ENCODE measurements around the gene ACAA2.
"Not testable (repeated sequence)": the region's sequence is repeated elsewhere in the genome, so short reads cannot be mapped to it uniquely, and the experiment has no call there.

ACAA2 gene

GRCh38 chr18:49794743-49795142, 18.6 kb downstream of the ACAA2 start:
- no peak overlapping the region for H3K27ac ChIP-seq
- TF ChIP-seq, protein P1, sequence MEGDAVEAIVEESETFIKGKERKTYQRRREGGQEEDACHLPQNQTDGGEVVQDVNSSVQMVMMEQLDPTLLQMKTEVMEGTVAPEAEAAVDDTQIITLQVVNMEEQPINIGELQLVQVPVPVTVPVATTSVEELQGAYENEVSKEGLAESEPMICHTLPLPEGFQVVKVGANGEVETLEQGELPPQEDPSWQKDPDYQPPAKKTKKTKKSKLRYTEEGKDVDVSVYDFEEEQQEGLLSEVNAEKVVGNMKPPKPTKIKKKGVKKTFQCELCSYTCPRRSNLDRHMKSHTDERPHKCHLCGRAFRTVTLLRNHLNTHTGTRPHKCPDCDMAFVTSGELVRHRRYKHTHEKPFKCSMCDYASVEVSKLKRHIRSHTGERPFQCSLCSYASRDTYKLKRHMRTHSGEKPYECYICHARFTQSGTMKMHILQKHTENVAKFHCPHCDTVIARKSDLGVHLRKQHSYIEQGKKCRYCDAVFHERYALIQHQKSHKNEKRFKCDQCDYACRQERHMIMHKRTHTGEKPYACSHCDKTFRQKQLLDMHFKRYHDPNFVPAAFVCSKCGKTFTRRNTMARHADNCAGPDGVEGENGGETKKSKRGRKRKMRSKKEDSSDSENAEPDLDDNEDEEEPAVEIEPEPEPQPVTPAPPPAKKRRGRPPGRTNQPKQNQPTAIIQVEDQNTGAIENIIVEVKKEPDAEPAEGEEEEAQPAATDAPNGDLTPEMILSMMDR (IDR thresholded peaks at IDR 0.05) = no peak
- TF ChIP-seq ZFX (IDR thresholded peaks at IDR 0.05; ENCODE audit: borderline replicate concordance) = no peak

DNA sequence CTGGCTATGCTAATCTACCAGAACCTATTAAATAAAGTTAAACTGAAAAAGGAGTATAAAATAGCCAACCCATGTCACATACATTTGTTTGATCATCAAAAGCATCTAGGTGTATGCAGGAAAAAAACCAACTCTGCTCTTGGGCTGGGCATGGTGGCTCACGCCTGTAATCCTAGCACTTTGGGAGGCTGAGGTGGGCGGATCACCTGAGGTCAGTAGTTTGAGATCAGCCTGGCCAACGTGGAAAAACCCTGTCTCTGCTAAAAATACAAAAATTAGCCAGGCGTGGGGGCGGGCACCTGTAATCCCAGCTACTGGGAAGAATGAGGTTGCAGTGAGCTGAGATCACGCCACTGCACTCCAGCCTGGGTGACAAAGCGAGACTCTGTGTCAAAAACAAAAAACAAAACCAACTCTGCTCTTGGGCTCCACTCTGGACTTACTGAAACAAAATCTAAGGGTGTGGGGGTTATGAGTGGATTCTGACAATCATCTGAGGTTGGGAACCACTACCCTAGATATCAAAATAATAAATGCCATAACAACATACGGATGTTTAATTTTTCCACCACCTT, 23.7 kb downstream of the ACAA2 start:
- not testable (repeated sequence) for H3K27ac ChIP-seq

DNA sequence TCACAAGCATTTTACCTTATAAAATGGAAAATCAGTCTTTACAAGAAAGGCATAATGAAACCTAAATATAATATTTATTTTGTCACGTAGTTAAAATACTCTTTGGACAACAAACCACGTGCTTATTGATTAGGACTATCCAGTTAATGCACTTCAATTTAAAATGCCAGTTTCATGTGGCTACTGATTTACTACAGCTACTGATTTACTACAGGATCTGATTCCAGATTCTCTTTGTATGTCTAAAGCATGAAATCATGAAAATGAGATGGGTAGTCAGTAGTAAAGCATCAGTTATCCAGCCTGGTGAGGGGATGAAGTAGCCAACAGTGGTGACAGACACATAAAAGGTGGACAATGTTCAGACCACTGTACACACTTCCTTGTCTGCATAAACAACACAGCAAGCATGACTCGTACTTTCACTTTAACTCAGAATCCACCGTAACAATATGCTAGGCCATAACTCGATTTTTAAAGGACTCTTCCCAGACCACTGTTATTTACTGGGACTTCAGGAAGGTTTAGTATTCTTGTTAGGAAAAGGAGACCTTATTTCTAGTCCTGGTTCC, 24.9 kb downstream of the ACAA2 start:
- TF ChIP-seq, protein P1 (IDR thresholded peaks at IDR 0.05) = no peak
- no peak for TF ChIP-seq ZFX (IDR thresholded peaks at IDR 0.05; ENCODE audit: borderline replicate concordance)
- H3K27ac ChIP-seq = no peak overlapping the region

- H3K27ac ChIP-seq = no peak overlapping the region
- TF ChIP-seq, protein P1 (IDR thresholded peaks at IDR 0.05) = no peak
- TF ChIP-seq ZFX (IDR thresholded peaks at IDR 0.05; ENCODE audit: borderline replicate concordance) = no peak
Observed at GRCh38 chr18:49786019-49786720, 27.2 kb downstream of the ACAA2 start.

GRCh38 chr18:49784427-49785185, 28.7 kb downstream of the ACAA2 start:
- H3K27ac ChIP-seq = no peak overlapping the region
- no peak for TF ChIP-seq ZFX (IDR thresholded peaks at IDR 0.05; ENCODE audit: borderline replicate concordance)
- TF ChIP-seq, protein P1 (IDR thresholded peaks at IDR 0.05) = no peak

DNA sequence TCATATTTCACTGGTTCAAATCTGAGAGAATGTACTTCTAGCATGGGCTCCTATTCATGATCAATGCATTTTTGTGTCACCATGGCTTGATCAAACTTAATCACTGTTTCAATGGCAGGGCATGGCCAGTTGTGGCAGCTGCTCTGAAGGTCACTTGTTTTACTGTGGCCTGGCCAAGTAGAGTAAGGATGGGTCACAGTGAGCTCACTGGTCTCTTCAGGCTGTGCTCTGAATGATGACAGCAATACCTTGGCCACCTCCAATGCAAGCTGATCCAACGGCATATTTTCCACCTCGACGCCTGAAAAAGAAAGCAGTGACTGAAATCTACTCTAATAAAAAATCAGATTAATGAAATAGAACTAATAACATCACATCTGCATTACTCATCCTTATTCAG, 29.7 kb downstream of the ACAA2 start:
- H3K27ac ChIP-seq = not testable (repeated sequence)

GRCh38 chr18:49778826-49779465, 34.4 kb downstream of the ACAA2 start:
- H3K27ac ChIP-seq = no peak overlapping the region
- TF ChIP-seq ZFX (IDR thresholded peaks at IDR 0.05; ENCODE audit: borderline replicate concordance) = no peak
- TF ChIP-seq, protein P1 (IDR thresholded peaks at IDR 0.05) = no peak

Data from 22Rv1 (cell line).